NCI-H2227 treated with DMSO at 0.1 percent for 48 hours (cell line): ENCODE results near the gene TSHZ1.

Experiments
- DNase-seq: peaks from one replicate; lab custom pipeline; 2025; lab: John Stamatoyannopoulos, UW

The TSHZ1 gene

GRCh38 chr18:75277610-75277928 is 67.0 kb downstream of the TSHZ1 start:
- DNase-seq: no peak

GRCh38 chr18:75279381-75279780 is 68.8 kb downstream of the TSHZ1 start:
- DNase-seq: no peak

GRCh38 chr18:75280427-75281280 is 70.1 kb downstream of the TSHZ1 start:
- DNase-seq: no peak

- no peak for DNase-seq
These were observed 72.1 kb downstream of the TSHZ1 start for GRCh38 chr18:75282746-75283145.

GRCh38 chr18:75283731-75284130 is 73.1 kb downstream of the TSHZ1 start:
- no peak for DNase-seq

GRCh38 chr18:75284566-75284965 is 74.0 kb downstream of the TSHZ1 start:
- no peak for DNase-seq

GRCh38 chr18:75285876-75286275 is 75.3 kb downstream of the TSHZ1 start:
- DNase-seq: no peak

- no peak for DNase-seq
These were observed 76.4 kb downstream of the TSHZ1 start for GRCh38 chr18:75287006-75287405.

- DNase-seq: no peak
These were observed 77.1 kb downstream of the TSHZ1 start for GRCh38 chr18:75287700-75288099.

- DNase-seq: no peak
These were observed 79.2 kb downstream of the TSHZ1 start for GRCh38 chr18:75289761-75290160.

GRCh38 chr18:75290737-75291358 is 80.3 kb downstream of the TSHZ1 start:
- DNase-seq: peak; percentile 34

- DNase-seq: no peak
These were observed 80.9 kb downstream of the TSHZ1 start for GRCh38 chr18:75291460-75291859.

- no peak for DNase-seq
These were observed 83.0 kb downstream of the TSHZ1 start for GRCh38 chr18:75293591-75293990.

GRCh38 chr18:75297731-75298130 is 87.1 kb downstream of the TSHZ1 start:
- no peak for DNase-seq

GRCh38 chr18:75304678-75305557 is 94.3 kb downstream of the TSHZ1 start:
- DNase-seq: no peak

- DNase-seq: no peak
These were observed 95.4 kb downstream of the TSHZ1 start for GRCh38 chr18:75305984-75306383.

GRCh38 chr18:75307530-75307929 is 96.9 kb downstream of the TSHZ1 start:
- no peak for DNase-seq

- DNase-seq: no peak
These were observed 99.0 kb downstream of the TSHZ1 start for GRCh38 chr18:75309564-75309963.

- no peak for DNase-seq
These were observed 103.5 kb downstream of the TSHZ1 start for GRCh38 chr18:75314117-75314516.

GRCh38 chr18:75314606-75315005 is 104.0 kb downstream of the TSHZ1 start:
- no peak for DNase-seq

- DNase-seq: no peak
These were observed 105.6 kb downstream of the TSHZ1 start for GRCh38 chr18:75316223-75316622.

- DNase-seq: no peak
These were observed 106.2 kb downstream of the TSHZ1 start for GRCh38 chr18:75316826-75317225.

- no peak for DNase-seq
These were observed 106.7 kb downstream of the TSHZ1 start for GRCh38 chr18:75317300-75317699.
